Anterior cingulate cortex (tissue), 58 donors: ENCODE data around the gene CAMKMT.

ENCODE experiments used
- DNase-seq, 58 donors: peaks; one replicate each; lab custom pipeline; 2025; lab: John Stamatoyannopoulos, UW

CAMKMT gene

DNA sequence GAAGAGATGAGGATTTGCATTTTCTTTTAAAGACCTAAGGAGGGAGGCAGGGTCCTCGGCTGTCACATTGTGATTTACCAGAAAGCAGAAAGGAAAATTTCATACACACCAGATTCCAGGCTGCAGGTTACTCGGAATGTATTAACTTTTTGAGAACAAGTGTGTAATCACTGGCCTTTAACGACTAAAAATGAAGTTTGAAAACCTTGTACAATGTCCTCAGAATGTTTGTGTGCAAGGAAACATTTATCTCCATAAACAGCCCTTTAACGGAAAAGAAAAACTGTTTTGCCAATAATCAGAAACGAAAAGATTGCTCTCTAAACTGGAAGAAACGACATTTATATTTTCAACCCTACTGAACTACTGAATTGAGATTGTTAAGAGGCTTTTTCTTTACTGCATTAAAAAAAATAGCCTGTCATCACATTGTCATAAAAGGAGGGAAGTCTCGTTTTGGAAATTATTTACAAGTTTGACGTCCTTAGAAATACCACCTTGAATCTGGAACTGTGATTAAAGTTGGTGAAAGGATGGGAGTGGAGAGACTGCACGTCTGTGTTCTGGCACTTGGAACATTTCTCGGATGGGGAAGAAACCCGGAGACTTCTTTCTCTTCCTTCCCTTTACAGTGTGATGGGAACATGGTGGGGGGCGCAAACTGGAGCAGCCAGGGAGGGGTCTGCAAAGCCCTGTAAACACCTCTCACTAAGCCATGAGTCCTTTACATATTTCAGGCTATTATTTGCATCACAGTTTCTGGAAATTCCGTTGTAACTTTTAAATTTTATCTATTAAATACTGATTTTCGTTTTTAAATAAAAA is 445.7 kb downstream of the CAMKMT start:
- DNase-seq: no peak

DNA sequence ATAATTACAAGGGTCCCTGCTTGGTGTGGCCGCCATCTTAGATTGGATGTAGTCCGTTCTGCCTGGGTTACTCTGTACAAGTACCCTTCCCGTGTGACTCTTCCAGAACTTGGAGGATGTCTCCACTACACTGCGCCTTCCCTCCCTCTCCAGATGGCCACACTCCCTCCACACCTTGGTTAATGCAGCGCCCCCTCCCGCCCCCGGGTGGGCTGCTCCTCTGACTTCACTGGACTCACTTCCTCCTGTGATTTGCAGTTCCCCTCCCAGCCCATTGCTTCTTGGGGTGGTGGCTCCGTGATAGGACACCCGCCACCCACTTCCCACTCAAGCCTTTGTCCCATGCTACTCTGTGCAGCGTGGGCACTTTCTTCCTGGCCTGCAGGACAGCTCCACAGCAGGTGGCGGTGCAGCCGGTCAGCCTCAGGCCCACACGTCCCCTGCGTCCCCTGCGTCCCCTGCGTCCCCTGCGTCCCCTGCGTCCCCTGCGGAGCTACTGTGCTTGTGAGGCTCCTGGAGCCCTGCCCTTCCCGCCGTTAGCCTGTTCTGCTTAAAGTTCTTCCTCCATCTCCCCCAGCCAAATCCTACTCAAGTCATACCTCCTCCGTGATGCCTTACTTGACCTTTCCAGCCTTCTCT is 449.3 kb downstream of the CAMKMT start:
- DNase-seq: no peak

- DNase-seq: no peak
Observed at GRCh38 chr2:44813165-44813564, 451.4 kb downstream of the CAMKMT start.

DNA sequence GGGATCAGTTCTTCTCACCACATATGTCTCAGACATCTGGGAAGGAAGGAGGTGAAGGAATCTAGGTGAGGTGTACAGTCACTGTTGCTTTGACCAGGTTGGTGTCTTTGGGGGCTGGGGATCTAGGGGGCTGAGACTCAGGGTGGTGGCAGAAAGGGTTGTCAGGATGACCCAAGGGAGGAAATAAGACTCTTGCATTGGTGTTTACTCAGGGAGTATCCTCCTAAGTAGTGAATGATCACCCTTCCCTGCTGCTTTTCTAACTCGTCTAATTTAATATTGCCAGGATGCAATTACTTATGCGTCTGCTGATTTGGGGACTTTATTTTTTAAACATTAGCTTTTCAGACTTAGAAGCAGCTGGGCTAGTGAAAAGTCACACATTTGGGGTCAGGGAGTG is 451.9 kb downstream of the CAMKMT start:
- DNase-seq: no peak

GRCh38 chr2:44817256-44817655 is 455.5 kb downstream of the CAMKMT start:
- no peak for DNase-seq

GRCh38 chr2:44817673-44818335 is 456.1 kb downstream of the CAMKMT start:
- no peak for DNase-seq

DNA sequence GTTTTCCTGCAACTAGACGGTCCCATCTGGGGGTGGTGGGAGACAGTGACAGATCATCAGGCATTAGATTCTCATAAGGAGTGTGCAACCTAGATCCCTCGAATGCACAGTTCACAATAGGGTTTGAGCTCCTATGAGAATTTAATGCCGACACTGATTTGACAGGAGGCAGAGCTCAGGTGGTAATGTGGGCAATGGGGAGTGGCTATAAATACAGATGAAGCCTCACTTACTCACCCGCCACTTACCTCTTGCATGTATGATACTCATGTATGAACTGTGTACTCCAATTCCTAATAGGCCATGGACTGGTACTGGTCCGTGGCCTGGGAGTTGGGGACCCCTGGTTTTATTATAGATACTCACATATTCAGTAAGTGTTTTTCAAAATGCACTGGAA is 457.3 kb downstream of the CAMKMT start:
- no peak for DNase-seq

GRCh38 chr2:44821500-44821899 is 459.8 kb downstream of the CAMKMT start:
- no peak for DNase-seq

- DNase-seq: no peak
Observed at GRCh38 chr2:44822174-44822573, 460.4 kb downstream of the CAMKMT start.
